Measurements from ENCODE around the gene HNRNPLL. TPM values are rescaled to one million over a fixed set of nuclear protein-coding genes. Genes with fewer than 3 reads are reported as not detected.

HNRNPLL gene
- total RNA-seq, 1 experiment from 2014 or later = 57.7 TPM

DNA sequence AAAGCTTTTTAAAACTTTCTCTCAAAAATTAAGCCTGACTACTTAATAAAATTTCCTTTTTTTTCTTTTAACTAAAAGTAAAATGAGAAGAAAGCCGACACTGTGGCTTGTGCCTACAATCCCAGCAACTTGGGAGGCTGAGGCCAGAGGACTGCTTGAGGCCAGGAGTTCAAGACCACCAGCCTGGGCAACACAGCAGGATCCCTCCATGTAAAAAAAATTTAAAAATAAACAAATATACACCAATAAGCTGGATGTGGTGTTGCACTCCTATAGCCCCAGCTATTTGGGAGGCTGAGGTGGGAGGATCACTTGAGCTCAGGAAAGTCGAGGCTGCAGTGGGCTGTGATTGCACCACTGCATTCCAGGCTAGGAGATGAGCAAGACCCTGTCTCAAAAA, 37.4 kb downstream of the HNRNPLL start:
- ChIA-PET POLR2A (interaction anchor here (0.6 to 1.2 kb wide), 5 partner anchors 15 to 1481 kb away, joined by 3 to 5 read pairs (median 4); partner anchors contain the start of genes GPATCH11 and HEATR5B), CTCF (interaction anchor here (0.6 to 4.7 kb wide), 7 partner anchors 17 to 664 kb away, joined by 3 to 22 read pairs (median 5); no protein-coding TSS in a partner anchor)
- H3K4me3 Mint-ChIP-seq (ENCODE audit: unreplicated experiment) = no peak overlapping the region
- intact Hi-C loops (cut with micrococcal nuclease) = no loop called here
- H3K27me3 Mint-ChIP-seq (ENCODE audit: insufficient read depth, unreplicated experiment) = no peaks in the 10 kb centered on the region
- TF ChIP-seq CTCF (IDR thresholded peaks at IDR 0.05; ENCODE audit: unreplicated experiment) = no peak
- no peak overlapping the region for H3K27ac Mint-ChIP-seq (ENCODE audit: low read depth, unreplicated experiment)
- no TSS peak for BruUV-seq (replicated peaks)
- H3K9me3 Mint-ChIP-seq (ENCODE audit: unreplicated experiment) = no peaks in the 10 kb centered on the region
- no peaks in the 10 kb centered on the region for H3K4me1 Mint-ChIP-seq (ENCODE audit: insufficient read depth, unreplicated experiment)
- H3K36me3 Mint-ChIP-seq (ENCODE audit: insufficient read depth, unreplicated experiment) = peaks cover 58% of the 10 kb centered on the region
- DNase-seq (ENCODE audit: unreplicated experiment) = no peak

- CTCF ChIA-PET = interaction anchor here (0.6 kb wide), 1 partner anchor 134 kb away, joined by 3 read pairs; no protein-coding TSS in a partner anchor
- Mint-ChIP-seq H3K27me3 (ENCODE audit: insufficient read depth, unreplicated experiment) (no peaks in the 10 kb centered on the region), H3K36me3 (ENCODE audit: insufficient read depth, unreplicated experiment) (peaks cover 48% of the 10 kb centered on the region), H3K4me1 (ENCODE audit: insufficient read depth, unreplicated experiment) (no peaks in the 10 kb centered on the region), H3K4me3 (ENCODE audit: unreplicated experiment) (no peak overlapping the region), H3K27ac (ENCODE audit: low read depth, unreplicated experiment) (no peak overlapping the region), H3K9me3 (ENCODE audit: unreplicated experiment) (no peaks in the 10 kb centered on the region)
- intact Hi-C loops (cut with micrococcal nuclease) = no loop called here
- POLR2A ChIA-PET = interaction anchor here (0.7 to 1.3 kb wide), 2 partner anchors 46 to 184 kb away, joined by 3 to 5 read pairs; no protein-coding TSS in a partner anchor
- DNase-seq (ENCODE audit: unreplicated experiment) = no peak
- no peak for TF ChIP-seq CTCF (IDR thresholded peaks at IDR 0.05; ENCODE audit: unreplicated experiment)
- no TSS peak for BruUV-seq (replicated peaks)
These were observed 41.0 kb downstream of the HNRNPLL start for GRCh38 chr2:38561691-38562090.

DNA sequence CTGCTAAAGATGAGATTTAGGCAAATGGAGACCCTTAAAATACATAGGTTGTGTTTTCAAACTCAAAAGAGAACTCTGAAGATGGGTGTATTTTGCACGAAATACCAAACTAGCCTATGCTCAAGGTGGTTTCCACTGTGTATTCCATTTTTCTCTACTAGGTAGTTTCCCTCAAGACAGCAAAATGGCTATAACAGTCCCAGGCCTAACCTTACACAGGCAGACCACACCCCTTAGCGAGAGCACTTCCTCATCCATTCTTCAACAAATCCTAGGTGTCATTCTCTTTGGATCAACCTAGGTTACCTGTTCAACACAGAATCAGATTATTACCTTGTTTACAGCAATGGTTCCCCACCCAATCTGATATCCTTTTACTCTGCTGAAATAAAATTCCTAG, 42.6 kb downstream of the HNRNPLL start:
- TF ChIP-seq CTCF (IDR thresholded peaks at IDR 0.05; ENCODE audit: unreplicated experiment) = no peak
- Mint-ChIP-seq H3K27me3 (ENCODE audit: insufficient read depth, unreplicated experiment) (no peaks in the 10 kb centered on the region), H3K9me3 (ENCODE audit: unreplicated experiment) (no peaks in the 10 kb centered on the region), H3K4me3 (ENCODE audit: unreplicated experiment) (no peak overlapping the region), H3K4me1 (ENCODE audit: insufficient read depth, unreplicated experiment) (no peaks in the 10 kb centered on the region), H3K27ac (ENCODE audit: low read depth, unreplicated experiment) (no peak overlapping the region), H3K36me3 (ENCODE audit: insufficient read depth, unreplicated experiment) (peaks cover 34% of the 10 kb centered on the region)
- BruUV-seq (replicated peaks) = no TSS peak
- POLR2A ChIA-PET = no interaction called here
- intact Hi-C loops (cut with micrococcal nuclease) = no loop called here
- no peak for DNase-seq (ENCODE audit: unreplicated experiment)
- CTCF ChIA-PET = no interaction called here

- ChIA-PET CTCF (interaction anchor here (0.5 to 2.0 kb wide), 5 partner anchors 10 to 666 kb away, joined by 3 to 12 read pairs (median 3); no protein-coding TSS in a partner anchor), POLR2A (interaction anchor here (0.8 to 2.1 kb wide), 2 partner anchors 193 to 270 kb away, joined by 3 to 7 read pairs; partner anchors contain the start of gene SRSF7)
- BruUV-seq (replicated peaks) = no TSS peak
- Mint-ChIP-seq H3K27ac (ENCODE audit: low read depth, unreplicated experiment) (no peak overlapping the region), H3K4me3 (ENCODE audit: unreplicated experiment) (no peak overlapping the region), H3K9me3 (ENCODE audit: unreplicated experiment) (no peaks in the 10 kb centered on the region), H3K4me1 (ENCODE audit: insufficient read depth, unreplicated experiment) (no peaks in the 10 kb centered on the region), H3K27me3 (ENCODE audit: insufficient read depth, unreplicated experiment) (no peaks in the 10 kb centered on the region), H3K36me3 (ENCODE audit: insufficient read depth, unreplicated experiment) (peaks cover 28% of the 10 kb centered on the region)
- DNase-seq (ENCODE audit: unreplicated experiment) = no peak
- no peak for TF ChIP-seq CTCF (IDR thresholded peaks at IDR 0.05; ENCODE audit: unreplicated experiment)
- intact Hi-C loops (cut with micrococcal nuclease) = no loop called here
These were observed 44.7 kb downstream of the HNRNPLL start for GRCh38 chr2:38557981-38558380.

Data from MCF 10A (cell line).